ENCODE measurements around the gene SLC38A2.
"Not testable (repeated sequence)": the region's sequence is repeated elsewhere in the genome, so short reads cannot be mapped to it uniquely, and the experiment has no call there.

The SLC38A2 gene

DNA sequence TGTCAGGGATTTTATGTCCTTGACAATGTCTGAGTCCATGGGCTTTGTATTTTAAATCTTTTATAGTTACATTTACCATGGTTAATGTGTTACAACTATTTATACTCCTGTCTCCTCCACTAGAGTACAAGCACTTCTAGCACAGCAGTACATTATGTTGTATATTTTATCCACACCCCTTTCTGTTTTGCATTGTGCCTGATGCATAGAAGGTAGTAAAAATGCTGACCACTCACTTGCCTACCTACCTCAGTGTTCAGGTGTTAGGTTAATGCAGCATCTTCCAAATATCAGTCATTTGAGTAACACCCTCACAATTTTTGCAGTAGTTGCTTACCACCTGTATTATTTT lies 31.1 kb upstream of the SLC38A2 start:
- TF ChIP-seq, protein P1, sequence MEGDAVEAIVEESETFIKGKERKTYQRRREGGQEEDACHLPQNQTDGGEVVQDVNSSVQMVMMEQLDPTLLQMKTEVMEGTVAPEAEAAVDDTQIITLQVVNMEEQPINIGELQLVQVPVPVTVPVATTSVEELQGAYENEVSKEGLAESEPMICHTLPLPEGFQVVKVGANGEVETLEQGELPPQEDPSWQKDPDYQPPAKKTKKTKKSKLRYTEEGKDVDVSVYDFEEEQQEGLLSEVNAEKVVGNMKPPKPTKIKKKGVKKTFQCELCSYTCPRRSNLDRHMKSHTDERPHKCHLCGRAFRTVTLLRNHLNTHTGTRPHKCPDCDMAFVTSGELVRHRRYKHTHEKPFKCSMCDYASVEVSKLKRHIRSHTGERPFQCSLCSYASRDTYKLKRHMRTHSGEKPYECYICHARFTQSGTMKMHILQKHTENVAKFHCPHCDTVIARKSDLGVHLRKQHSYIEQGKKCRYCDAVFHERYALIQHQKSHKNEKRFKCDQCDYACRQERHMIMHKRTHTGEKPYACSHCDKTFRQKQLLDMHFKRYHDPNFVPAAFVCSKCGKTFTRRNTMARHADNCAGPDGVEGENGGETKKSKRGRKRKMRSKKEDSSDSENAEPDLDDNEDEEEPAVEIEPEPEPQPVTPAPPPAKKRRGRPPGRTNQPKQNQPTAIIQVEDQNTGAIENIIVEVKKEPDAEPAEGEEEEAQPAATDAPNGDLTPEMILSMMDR (IDR thresholded peaks at IDR 0.05; ENCODE audit: borderline replicate concordance, insufficient read depth, low read depth, low read length) = no peak
- H3K4me3 ChIP-seq (ENCODE audit: low read depth, low read length) = no peak overlapping the region

DNA sequence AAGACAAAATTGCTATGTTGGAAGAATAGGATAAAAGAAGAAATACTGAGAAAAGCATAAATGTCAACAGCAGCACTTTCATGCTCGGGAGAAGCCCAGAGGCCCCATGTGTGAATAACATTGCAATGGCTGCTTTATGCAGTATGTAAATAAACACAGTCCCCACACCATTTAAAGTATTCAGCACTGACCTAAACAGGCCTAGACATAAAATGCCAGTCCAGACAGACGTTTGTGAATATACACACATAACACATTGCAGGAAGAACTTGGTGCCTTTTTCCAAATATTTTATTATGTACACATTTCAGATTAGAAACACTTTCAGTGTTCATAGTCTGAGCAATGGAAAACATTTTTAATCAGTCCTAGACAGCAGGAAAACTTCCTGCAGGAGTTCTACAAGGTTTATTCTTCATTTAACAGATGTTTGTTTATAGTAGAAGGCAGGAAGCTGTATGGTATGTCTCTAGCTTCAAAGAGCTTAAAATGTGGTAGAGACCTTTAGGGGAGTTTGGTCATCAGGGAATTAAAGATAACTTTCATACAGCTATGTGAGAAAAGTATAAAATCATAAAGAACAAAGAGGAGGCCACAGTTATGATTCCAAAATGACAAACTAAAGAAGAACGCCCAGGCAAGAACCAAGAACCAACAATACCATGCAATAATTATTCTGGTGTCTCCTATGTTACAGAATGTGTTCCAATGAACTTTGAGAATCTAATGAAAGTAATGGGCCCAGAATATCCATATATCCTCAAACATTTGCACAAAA lies 30.6 kb upstream of the SLC38A2 start:
- TF ChIP-seq, protein P1 (IDR thresholded peaks at IDR 0.05; ENCODE audit: borderline replicate concordance, insufficient read depth, low read depth, low read length) = no peak
- H3K4me3 ChIP-seq (ENCODE audit: low read depth, low read length) = no peak overlapping the region

DNA sequence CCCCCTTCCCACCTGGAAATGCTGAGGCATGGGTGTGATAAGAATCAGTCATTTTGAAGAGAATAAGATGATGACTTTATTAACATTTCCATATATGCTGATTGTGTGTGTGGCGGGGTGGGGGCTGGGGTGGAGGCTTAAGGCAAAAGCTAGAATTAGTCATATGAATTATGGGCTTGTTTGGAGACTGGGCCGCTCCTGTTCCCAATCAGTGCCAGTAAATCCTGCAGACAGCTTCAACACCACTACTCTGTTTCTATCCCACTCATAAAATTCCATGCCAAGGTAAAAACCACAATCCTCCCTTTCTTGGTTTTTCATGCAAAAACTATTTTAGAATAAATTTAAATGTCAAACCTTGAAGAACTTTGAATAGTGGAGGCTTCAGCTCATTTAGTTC lies 29.9 kb upstream of the SLC38A2 start:
- H3K4me3 ChIP-seq (ENCODE audit: low read depth, low read length) = no peak overlapping the region
- TF ChIP-seq, protein P1 (IDR thresholded peaks at IDR 0.05; ENCODE audit: borderline replicate concordance, insufficient read depth, low read depth, low read length) = no peak

DNA sequence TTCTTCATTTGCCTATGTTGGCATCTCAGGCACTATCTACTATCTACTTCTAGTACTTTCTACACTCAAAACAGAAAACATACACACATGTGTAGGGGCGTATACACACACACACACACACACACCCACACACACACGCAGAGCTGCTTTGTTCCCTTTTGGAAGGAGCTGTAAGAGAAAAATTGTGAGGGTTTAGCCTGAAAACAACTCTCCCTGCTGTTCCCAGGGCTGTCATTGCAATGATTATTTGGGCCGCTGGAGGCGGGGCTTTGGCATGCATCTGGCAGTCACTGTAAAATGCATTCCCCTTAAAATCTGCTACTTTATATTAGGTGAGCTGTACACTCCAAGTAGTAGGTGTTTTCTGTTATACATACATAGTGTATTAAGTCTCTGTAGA lies 29.1 kb upstream of the SLC38A2 start:
- H3K4me3 ChIP-seq (ENCODE audit: low read depth, low read length) = no peak overlapping the region
- TF ChIP-seq, protein P1 (IDR thresholded peaks at IDR 0.05; ENCODE audit: borderline replicate concordance, insufficient read depth, low read depth, low read length) = no peak

DNA sequence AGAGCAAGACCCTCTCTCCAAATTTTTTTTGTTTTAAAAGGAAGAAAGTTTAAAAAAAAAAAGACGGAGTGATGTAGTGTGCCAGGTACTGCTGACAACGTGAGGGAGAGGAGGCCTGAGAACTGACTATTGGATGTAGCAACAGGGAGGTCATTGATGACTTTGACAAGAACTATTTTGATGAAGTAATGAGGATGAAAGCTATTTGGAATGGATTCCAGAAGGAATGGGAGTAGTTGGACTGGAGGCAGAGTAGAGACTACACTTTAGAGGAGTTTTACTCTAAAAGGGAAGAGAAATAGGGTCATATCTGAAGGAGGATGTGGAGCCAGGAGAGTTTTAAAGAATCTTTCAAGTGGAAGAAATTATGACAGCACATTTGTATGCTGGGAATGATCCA lies 27.8 kb upstream of the SLC38A2 start:
- TF ChIP-seq, protein P1 (IDR thresholded peaks at IDR 0.05; ENCODE audit: borderline replicate concordance, insufficient read depth, low read depth, low read length) = no peak
- no peak overlapping the region for H3K4me3 ChIP-seq (ENCODE audit: low read depth, low read length)

DNA sequence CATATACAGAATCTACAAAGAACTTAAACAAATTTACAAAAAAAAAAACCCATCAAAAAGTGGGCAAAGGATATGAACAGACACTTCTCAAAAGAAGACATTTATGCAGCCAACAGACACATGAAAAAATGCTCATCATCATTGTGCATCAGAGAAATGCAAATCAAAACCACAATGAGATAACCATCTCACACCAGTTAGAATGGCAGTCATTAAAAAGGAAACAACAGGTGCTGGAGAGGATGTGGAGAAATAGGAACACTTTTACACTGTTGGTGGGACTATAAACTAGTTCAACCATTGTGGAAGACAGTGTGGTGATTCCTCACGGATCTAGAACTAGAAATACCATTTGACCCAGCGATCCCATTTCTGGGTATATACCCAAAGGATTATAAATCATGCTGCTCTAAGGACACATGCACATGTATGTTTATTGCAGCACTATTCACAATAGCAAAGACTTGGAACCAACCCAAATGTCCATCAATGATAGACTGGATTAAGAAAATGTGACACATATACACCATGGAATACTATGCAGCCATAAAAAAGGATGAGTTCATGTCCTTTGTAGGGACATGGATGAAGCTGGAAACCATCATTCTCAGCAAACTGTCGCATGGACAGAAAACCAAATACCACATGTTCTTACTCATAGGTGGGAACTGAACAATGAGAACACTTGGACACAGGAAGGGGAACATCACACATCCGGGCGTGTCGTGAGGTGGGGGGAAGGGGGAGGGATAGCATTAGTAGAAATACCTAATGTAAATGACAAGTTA lies 27.1 kb upstream of the SLC38A2 start:
- not testable (repeated sequence) for H3K4me3 ChIP-seq (ENCODE audit: low read depth, low read length)

DNA sequence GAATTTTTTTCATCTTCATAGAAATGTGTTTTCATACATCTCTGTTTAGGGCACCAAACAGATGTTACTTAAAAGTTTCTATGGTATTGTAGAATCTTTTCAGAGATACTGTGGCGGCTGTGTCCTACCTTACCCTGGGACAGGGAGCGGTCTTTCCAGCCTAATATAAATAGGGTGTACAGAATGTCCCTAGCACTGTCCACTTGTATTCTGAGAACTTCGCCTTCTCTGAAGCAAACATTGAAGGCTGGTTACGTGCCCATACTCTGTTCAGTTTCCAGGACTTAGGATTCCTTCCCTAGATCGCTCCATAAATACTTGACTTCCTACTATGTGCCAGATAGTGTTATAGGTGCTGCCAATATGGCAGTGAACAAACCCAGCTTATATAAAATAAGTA lies 24.3 kb upstream of the SLC38A2 start:
- TF ChIP-seq, protein P1 (IDR thresholded peaks at IDR 0.05; ENCODE audit: borderline replicate concordance, insufficient read depth, low read depth, low read length) = no peak
- H3K4me3 ChIP-seq (ENCODE audit: low read depth, low read length) = no peak overlapping the region
